Measurements from ENCODE around the gene TLL2. TPM values are rescaled to one million over a fixed set of nuclear protein-coding genes. Genes with fewer than 3 reads are reported as not detected.

Gene TLL2
- total and polyA plus RNA-seq, 5 experiments from 2014 or later: 0.13 to 0.14 TPM; not detected in 3

- POLR2A ChIA-PET: no interaction called here
Observed at GRCh38 chr10:96325719-96326373, 187.9 kb downstream of the TLL2 start.

GRCh38 chr10:96324447-96324846 is 189.3 kb downstream of the TLL2 start:
- Mint-ChIP-seq H3K36me3 (no peaks in the 10 kb centered on the region), H3K27me3 (peaks cover 0 to 3% (median 0%) of the 10 kb centered on the region in 5 donors)
- POLR2A ChIA-PET: no interaction called here

More at GRCh38 chr10:96325719-96326373, 187.9 kb downstream of the TLL2 start:
- H3K36me3 Mint-ChIP-seq: no peaks in the 10 kb centered on the region
- H3K4me3 Mint-ChIP-seq: no peak overlapping the region
- H3K27ac Mint-ChIP-seq: no peak overlapping the region
- peaks cover 0 to 3% (median 0%) of the 10 kb centered on the region in 5 donors for H3K27me3 Mint-ChIP-seq
- H3K9me3 Mint-ChIP-seq: no peaks in the 10 kb centered on the region
- DNase-seq: no peak
- peaks cover 0 to 3% (median 0%) of the 10 kb centered on the region in 4 donors for H3K4me1 Mint-ChIP-seq
- ATAC-seq: no peak

GRCh38 chr10:96322275-96322674 is 191.5 kb downstream of the TLL2 start:
- Mint-ChIP-seq H3K9me3 (no peaks in the 10 kb centered on the region), H3K4me1 (peaks cover 0 to 2% (median 0%) of the 10 kb centered on the region in 4 donors), H3K27me3 (peaks cover 0 to 3% (median 0%) of the 10 kb centered on the region in 5 donors), H3K4me3 (no peak overlapping the region), H3K27ac (no peak overlapping the region), H3K36me3 (no peaks in the 10 kb centered on the region)
- DNase-seq (no peak), ATAC-seq (no peak)
- POLR2A ChIA-PET: interaction anchor here (1.4 kb wide), 1 partner anchor 192 kb away, joined by 3 read pairs; the partner anchor contains the start of gene ZNF518A

More at GRCh38 chr10:96324447-96324846, 189.3 kb downstream of the TLL2 start:
- no peaks in the 10 kb centered on the region for H3K9me3 Mint-ChIP-seq
- H3K4me1 Mint-ChIP-seq: peaks cover 0 to 3% (median 0%) of the 10 kb centered on the region in 4 donors
- H3K4me3 Mint-ChIP-seq: no peak overlapping the region
- DNase-seq (no peak), ATAC-seq (no peak)
- peak overlapping the region in 1 of 10 donors; percentile 82 for H3K27ac Mint-ChIP-seq

- no peak for DNase-seq
- Mint-ChIP-seq H3K36me3 (no peaks in the 10 kb centered on the region), H3K27me3 (peaks cover 0 to 3% (median 0%) of the 10 kb centered on the region in 5 donors)
Observed at GRCh38 chr10:96321822-96322221, 191.9 kb downstream of the TLL2 start.

DNA sequence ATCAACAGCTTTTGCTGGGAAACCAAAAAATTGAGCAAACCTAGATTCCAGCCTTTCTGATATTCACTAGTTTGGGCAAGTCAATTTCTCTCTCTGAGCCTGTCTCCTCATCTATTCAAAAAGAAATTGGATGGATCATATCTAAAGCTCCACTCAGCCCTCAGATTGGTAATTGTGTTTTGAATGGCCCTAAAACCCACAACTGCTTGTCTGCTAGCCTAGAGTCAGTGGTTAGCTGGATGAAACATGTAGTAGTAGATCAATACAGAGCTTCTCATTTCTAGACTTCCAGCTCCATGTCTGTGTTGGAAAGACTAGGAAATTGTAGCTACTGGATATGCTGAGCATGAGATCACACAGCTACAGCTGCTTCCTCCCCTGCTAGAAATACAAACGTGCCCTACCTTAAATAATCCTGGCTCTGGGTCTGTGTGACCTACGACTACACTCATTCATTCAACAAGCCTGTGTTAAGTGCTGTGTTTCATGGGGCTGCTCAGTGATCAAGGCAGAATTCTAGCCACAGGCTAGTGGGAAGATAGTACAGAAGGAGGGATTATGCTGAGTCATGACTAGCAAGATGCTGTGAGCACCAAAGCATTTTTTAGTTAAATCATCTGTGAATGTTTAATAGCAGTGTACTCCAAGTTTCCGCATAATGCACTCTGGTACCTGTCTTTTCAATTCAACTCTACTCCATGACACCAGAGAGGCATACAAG is 193.8 kb downstream of the TLL2 start:
- Mint-ChIP-seq H3K9me3 (no peaks in the 10 kb centered on the region), H3K36me3 (no peaks in the 10 kb centered on the region), H3K4me1 (peaks cover 0 to 3% (median under 1%) of the 10 kb centered on the region in 4 donors), H3K27ac (no peak overlapping the region), H3K4me3 (no peak overlapping the region), H3K27me3 (peaks cover 0 to 10% (median 7%) of the 10 kb centered on the region in 5 donors)
- POLR2A ChIA-PET: no interaction called here
- no peak for DNase-seq
- ATAC-seq: no peak

More at GRCh38 chr10:96321822-96322221, 191.9 kb downstream of the TLL2 start:
- ATAC-seq: no peak
- POLR2A ChIA-PET: no interaction called here
- H3K27ac Mint-ChIP-seq: no peak overlapping the region
- H3K4me1 Mint-ChIP-seq: peaks cover 0 to 2% (median 0%) of the 10 kb centered on the region in 4 donors
- no peak overlapping the region for H3K4me3 Mint-ChIP-seq
- H3K9me3 Mint-ChIP-seq: no peaks in the 10 kb centered on the region

DNA sequence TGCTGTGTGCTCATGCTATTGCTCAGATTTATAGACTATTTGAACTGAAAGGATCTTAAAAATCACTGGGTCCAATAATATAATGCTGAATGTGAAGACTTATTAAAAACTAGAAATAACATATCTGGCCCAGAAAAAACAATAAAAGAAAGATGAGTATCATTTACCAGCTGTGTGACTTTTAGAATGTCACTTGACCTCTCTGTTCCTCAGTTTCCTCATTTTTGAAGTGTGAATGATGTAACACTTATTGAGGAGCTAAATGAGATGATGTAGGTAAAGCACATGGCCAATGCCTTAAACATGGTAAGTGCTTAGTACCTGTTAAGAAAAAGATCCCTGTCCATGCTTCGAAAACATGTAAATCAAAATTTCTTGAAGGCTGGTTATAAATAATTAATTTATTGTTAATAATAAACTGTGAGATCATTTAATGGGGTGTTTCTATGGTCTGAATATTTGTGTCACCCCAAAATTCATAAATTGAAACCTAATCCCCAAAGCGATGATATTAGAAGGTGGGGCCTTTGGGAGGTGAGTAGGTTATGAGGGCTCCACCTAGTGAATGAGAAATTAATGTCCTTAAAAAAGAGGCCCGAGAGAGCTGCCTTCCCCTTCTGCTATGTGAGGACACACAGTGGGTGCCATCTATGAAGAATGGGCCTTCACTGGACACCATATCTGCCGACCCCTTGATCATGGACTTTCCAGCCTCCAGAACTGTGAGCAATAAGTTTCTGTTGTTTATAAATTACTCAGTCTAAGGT is 196.5 kb downstream of the TLL2 start:
- POLR2A ChIA-PET: no interaction called here
- no peak overlapping the region for H3K27ac Mint-ChIP-seq

More for the DNA sequence above, 196.5 kb downstream of the TLL2 start:
- ATAC-seq (no peak), DNase-seq (no peak)
- no peaks in the 10 kb centered on the region for H3K36me3 Mint-ChIP-seq
- no peak overlapping the region for H3K4me3 Mint-ChIP-seq
- H3K27me3 Mint-ChIP-seq: peaks cover 0 to 10% (median 7%) of the 10 kb centered on the region in 5 donors
- H3K9me3 Mint-ChIP-seq: no peaks in the 10 kb centered on the region
- H3K4me1 Mint-ChIP-seq: peaks cover 0 to 3% (median under 1%) of the 10 kb centered on the region in 4 donors

Other genes starting within 250 kb of the TLL2 start
- 1 to 10 TPM; 5.2 to 5.6 TPM for gene BLNK, start 242.4 kb downstream of the TLL2 start, total RNA-seq
- under 1 TPM in 1 of 3 donors, not detected in 2; 0.15 TPM for gene BLNK, start 242.4 kb downstream of the TLL2 start, polyA plus RNA-seq
- not detected for gene DNTT, start 209.5 kb downstream of the TLL2 start, total RNA-seq
- gene DNTT, start 209.5 kb downstream of the TLL2 start, polyA plus RNA-seq: not detected
- not detected for gene OPALIN, start 154.9 kb downstream of the TLL2 start, total RNA-seq
- gene OPALIN, start 154.9 kb downstream of the TLL2 start, polyA plus RNA-seq: not detected
- 10 to 100 TPM; 79.4 to 81.3 TPM for gene TM9SF3, start 73.1 kb upstream of the TLL2 start, total RNA-seq
- gene TM9SF3, start 73.1 kb upstream of the TLL2 start, polyA plus RNA-seq: 10 to 100 TPM; 61.8 to 71.2 (median 64.8) TPM
- gene PIK3AP1, start 206.6 kb upstream of the TLL2 start, total RNA-seq: 1 to 10 TPM; 4.7 to 5.2 TPM
- 10 to 100 TPM in 1 of 3 donors, under 1 TPM in 2; 0.77 to 20.2 (median 0.89) TPM for gene PIK3AP1, start 206.6 kb upstream of the TLL2 start, polyA plus RNA-seq